ENCODE data around the gene SSBP4.
A peak's percentile ranks its signal among the peaks of the same experiment; 100 is the strongest.

The SSBP4 gene

DNA sequence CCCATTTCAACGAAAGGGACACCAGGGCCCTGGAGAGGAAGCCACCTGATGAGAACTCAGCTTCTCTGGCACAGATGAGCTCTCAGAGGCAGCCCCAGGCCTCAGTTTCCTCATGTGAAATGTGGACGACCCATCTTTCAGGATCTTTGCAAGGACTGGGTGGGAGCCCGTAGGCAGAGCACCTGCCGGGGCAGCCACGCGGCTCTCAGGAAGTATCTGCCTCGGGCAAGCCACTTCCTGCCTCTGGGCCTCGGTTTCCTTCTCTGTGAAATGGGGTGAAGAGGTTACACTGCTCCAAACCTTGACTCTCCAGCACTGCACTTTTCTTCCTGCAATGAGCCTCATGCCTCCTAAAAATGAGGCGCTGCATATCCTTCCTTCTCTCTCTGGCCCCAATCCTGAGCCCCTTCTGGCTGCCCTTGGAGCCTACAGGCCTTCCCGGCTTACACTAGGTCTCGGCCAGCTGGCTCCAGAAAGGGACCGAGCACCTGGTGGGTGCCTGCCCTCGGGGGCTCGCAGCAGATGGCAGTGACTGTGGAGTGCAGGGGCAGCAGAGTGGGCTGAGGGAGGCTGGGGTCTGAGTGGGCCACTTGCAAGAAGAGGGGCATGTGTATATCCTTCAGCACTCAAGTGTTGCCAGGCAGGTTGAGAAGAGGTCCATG is 3.5 kb downstream of the SSBP4 start:
- peak; percentile 32 for DNase-seq

DNA sequence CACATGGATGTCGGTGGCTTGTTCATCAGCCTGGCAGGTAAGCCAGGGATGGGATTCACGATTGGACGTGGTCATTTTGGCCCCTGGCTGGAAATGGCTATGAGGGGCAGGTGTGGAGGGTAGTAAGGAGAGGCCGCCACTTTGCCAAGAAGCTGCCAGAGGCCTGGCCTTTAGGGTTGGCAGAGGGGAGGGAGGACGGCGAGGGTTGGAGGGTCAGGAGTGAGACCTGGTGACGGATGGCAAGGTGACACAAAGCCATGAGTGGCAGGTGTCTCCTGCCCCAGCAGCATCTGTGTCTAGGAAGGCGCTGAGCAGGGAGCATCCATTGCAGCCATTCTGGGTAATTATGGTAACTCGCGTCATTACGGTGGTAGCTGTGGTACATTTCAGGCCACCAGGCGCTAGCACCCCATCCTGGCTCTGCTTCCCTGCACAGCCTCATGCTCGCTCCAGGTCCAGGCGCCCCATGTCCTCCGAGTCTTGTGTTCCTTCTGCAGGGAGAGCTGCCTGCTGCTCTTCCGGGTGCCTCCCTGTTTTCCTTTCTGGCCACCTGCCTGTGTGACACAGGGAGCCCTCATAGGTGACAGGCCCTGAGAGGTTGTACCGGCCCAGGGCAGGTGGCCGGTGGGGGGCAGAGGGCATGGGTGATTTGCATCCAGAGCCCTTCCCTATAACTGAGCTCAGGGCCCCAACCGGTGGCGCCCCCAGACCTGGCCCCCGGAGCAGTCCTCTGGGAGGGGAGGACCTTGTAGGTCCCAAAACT is 4.2 kb downstream of the SSBP4 start:
- DNase-seq, result no peak

DNA sequence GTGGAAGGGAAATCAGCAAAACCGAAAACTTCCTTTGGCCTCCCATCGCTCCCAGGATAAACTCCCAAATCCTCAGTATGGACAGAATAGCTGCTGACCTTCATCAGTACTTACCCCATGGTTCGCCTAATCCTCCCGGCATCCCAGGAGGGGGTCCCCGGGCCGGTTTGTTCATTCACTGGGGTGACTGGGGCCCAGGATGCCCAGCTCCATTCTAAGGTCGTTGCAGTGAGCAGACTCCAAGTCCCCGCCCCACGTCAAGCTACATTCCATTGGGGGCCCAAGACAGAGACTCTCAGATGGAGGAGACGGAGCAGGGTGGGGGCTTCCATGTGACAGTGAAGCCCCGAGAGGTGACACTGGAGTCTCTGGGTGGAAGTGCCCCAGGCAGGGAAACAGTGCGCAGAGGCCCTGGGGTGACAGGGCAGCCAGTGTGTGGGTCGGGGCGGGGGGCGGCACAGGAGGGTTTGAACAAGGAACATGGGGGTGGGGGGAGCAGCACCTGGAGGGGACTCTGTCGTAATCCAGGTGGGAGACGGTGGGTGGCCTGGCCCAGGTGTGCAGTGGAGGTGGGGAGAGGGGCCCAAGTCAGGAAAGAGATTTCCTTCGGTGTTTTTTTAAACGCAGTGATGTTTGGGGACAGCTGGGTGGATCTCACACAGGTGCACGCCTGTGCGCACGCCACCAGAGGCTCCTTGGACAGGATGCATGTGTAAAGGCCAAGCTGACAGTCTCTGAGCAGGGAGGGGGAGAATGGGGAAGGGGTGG is 5.1 kb downstream of the SSBP4 start:
- DNase-seq, result no peak

DNA sequence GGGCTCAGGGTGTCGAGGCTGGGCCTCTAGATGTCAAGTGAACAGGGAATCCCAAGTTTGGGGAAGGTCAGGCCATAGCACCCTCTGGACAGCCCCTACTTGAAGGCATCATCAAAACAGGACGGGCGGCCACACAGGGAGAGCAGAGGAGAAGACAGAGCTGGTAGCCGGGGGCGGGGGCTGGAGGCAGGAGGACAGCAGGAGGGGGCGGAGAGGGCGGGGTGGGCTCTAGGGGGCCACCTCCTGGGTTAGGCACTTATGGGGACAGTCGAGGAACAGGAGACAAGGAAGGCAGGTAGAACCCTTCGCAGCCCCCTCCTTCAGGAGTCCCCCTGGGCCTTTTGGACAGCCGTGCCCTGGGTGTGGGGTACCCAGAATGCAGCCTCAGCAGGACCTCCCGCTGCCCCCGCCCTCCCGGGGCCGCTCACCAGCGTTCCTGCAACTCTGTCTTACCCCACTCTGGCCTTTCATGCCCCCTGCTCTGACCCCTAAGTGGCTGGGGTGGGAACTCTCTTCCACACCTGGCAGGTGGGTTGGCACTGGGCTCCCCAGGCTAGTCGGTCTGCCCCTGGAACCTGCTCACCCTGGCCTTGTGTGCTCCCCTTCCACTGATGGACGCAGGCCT is 5.8 kb downstream of the SSBP4 start:
- DNase-seq, result no peak

DNA sequence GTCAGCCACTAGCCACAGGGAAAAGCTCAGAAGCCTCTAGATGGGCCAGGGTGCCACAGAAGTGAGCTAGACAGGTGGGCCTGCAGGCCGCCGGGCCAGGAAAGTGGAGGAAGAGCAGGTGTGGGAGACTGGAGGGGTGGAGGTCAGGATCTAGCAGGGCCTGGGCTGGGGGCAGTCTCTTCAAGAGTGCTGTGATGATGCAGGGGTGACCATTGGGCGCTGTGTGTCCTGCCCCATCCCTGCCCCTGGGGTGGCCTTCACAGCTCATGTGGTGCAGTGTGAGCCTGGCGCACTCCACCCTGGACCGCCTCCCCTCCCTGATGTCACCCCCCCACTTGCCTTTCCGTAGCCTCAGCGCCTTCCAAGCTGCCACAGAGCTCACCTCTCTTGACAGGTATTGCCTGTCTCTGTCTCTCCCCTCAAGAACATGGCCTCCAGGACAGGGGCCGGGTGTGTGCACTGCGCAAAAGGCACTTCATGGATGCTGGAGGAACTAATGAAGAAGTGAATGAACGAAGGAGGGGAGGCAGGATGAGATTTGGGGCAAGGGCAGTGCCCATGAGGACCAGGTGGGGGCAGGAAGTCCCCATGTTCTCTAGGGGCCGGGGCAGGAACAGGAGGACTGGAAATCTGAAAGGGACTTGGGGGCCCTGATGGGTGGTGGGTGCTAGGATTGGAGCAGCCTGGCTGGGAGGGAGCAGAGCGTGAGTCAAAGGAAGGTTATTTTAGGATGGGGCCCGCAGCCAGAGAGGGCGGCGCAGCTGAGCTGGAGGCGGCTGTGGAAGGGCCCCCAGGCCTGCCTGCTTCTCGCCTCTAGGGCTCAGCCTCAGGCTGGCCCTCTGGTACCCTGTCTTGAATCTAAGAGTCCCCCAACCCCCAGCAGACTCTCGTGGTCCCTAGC is 6.6 kb downstream of the SSBP4 start:
- no peak for DNase-seq

DNA sequence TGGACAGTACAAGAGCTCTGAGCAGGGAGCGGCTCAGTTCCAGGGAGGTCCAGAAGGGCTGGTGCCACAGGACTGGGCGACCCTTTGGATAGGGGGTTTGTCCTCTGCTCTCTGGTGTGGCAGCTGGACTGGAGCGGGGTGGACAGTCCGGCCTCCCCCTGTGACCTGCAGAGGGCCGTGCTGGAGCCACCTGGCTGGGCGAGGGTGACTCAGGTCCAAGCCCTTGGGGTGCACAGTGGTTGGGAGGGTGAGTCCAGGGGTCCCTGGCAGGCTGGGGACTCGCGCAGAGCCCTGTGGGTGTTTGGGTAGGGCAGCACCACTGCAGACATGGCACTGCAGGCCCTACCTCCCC is 7.2 kb downstream of the SSBP4 start:
- DNase-seq, result no peak

DNA sequence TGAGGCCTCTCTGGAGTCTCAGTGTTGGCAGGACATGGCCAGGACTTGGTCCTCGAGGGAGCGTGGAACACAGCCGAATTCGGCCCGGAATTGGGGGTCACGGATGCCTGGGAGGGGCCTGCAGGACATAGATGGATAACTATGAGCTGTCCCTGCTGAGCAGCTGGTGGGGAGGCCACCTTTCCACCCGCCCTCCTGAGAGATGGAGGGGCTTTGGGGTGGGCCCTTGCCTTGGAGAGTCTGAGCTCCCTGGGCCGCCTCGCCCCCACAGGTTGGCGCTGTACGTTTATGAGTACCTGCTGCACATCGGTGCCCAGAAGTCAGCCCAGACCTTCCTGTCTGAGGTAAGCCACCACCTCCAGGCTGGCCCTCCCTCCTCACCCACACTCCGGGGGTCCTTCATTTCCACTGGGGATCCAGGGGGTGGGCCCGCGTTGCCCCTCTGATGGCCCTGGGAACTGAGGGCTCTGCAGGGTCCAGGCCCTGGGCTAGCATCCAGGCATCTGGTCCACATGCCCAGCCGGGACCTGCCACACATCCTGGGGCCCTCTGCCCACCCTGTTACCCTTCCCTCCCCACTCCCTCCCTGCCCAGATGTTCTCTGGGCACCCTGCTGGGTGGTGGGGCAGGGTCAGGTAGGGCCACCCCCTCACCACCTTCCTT is 8.0 kb downstream of the SSBP4 start:
- DNase-seq, result no peak

DNA sequence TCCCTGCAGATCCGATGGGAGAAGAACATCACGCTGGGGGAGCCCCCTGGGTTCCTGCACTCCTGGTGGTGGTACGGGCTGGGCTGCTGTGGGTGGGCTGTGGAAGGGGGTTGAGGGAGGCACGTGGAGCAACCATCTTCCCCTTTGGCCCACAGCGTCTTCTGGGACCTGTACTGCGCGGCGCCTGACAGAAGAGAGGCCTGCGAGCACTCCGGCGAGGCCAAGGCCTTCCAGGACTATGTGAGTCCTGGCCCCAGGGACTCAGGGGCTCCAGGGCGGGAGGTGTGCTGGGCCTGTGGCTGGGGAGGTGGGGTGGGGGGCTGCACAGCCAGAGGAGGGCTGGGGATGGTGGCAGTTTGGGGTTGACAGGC is 8.5 kb downstream of the SSBP4 start:
- DNase-seq, result no peak

DNA sequence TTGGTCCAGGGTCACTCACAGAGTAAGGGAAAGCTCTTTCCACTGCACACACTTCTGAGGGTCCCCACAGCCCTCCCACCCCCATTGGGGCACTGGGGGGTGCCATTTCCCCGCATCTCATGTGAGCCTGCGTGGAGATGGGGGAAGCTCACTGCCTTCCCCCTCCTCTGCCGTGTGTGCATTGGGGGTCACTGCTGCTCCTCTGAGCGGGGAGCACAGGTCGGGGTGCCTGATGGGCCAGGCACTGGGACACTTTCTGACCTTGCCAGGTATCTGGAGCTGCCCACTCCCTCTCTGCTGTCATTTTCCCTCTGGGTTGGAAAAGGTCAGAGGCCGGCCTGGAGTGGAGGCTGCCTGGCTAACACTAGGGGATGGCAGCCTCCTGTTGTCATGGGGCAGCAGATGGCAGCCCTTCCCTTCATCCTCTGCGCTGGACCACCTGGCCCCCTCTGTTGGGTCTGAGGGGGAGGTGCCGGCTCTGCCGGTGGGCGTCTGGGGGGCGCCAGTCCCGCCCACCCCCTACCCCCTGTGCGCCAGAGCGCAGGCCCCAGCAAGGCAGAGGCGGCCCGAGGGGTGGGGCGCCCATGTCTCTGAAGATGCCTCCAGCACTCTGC is 9.1 kb downstream of the SSBP4 start:
- DNase-seq, result no peak

DNA sequence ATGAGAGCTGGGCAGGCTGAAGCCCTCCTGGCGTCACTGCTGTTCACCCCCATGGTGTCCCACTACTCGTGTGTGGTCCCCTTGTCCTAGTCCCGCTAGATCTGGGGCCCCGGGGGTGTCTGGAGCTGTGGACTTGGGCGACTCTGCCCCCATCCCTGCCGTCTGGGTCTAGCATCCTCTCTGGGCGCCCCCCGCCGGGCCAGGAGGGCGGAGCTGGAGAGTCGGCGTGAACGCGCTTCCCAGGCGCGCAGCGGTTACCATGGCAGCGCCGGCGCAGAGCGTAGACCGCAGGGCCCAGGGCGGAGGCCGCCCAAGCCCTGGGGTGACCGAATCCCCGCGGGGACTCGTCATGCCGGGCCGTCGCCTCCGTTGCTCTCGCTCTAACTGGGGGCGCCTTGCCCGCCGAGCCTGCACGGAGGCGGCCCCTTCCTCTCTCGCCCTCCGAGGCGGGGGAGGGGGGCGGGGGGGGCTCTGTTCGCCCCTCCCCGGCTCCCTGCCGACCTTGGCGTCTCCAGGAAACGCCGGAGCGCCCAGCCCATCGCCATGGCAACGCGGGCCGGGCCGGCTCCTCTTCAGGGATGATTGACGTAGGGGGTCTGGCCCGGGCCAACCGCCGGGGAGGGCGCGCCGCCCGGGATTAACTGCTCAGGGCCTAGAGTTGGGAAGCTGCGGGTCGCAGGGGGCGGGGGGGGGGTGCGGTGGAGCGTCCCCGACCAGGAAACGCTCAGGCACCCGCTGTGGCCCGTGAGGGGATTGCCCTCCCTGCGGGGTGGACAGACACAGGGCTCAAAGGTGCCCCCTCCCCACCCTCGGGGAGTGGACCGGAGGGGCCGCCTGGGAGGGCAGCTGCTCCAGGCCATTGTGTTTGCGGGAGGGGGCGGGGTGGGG is 9.8 kb downstream of the SSBP4 start:
- DNase-seq, result peak; percentile 98

DNA sequence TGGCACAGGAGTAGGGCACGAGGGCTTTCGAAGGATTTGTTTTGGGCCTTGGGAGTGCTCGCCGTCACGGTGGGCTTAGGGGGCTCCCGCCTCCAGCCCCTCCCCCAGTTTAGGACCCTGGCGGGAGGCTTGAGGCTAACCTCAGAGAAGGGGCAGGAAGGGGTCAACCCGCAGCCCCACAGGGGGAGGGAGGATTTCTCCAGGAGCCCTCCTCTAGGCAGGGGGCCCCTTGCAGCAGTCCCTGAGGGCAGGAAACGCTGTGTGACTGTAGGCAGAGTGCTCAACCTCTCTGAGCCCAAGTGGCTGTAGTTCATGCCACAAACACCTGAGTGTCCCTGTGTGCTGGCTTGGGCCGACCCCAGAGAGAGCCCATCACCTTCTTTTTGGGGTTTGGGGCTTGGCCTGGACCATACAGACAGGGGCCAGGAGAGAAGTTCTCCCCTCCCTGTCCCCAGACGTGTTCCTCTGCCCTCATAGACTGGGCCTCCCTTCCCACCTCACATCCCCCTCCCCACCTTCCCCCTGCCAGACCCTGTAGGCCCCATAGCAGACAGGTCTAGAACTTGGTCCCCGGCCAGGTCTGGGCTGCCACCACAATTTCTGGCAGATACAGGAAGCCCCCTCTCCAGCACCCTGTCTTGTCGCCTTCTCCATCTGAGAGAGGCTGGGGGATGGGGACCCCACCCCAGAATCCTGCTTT is 10.7 kb downstream of the SSBP4 start:
- DNase-seq, result no peak

DNA sequence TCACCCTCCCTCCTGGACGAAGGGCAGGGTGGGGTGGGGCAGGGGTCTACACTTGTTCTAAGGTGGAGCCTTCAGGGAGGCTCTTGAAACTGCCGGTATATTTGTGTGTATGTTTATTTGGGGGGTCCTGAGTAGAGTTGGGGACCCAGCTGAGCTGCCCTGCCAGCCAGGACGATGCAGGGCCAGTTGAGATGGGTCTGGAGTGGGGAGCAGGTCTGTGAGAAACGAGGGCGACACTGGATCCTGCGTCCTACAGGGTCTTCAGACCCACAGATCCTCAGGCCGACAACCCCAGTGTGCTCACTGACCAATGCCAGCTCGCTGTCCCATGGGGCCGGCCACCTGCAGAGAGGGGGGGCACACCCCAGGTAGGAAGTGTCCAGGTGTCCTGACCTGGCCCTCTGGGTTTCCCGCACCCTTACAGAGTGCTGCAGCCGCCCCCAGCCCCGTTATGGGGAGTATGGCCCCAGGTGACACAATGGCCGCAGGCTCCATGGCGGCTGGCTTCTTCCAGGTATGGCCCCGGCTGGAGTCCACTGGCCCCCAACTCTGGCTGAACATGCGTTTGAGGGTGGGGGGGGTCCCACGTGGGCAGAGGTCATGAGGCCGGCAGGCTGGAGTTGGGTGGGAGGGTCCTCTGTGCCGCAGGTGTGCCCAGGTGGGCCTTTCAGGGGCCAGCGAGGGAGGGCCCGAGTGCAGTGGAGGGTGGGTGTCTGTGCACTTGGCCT is 11.4 kb downstream of the SSBP4 start:
- DNase-seq, result no peak

DNA sequence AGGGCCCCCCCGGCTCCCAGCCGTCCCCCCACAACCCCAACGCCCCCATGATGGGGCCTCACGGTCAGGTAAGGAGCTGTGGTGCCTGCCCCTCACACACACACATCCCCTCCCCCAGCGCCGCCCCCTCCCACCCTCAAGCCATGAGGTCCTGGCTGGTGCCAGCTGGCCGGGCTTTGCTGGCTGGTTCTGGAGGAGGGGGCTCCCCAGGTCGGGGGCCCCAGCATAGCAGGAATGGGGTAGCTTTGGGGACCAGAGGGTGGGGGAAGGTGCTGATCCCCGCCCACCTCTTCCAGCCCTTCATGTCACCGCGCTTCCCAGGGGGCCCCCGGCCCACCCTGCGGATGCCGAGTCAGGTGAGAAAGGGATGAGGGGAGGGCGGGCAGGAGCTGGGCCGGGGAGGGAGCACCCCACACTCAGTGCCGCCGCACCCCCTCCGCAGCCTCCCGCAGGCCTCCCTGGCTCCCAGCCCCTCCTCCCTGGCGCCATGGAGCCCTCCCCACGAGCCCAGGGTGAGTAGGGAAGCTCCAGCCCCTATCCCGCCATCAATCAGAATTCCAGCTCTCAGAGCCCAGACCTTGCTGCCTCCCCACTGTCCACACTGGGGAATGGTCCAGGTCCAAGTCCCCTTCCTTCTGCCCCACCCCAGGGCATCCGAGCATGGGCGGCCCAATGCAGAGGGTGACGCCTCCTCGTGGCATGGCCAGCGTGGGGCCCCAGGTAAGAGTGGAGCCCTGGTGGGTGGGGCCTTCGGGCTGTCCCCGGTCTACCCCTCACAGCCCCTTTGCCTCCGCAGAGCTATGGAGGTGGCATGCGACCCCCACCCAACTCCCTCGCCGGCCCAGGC is 12.4 kb downstream of the SSBP4 start:
- DNase-seq, result peak; percentile 59

DNA sequence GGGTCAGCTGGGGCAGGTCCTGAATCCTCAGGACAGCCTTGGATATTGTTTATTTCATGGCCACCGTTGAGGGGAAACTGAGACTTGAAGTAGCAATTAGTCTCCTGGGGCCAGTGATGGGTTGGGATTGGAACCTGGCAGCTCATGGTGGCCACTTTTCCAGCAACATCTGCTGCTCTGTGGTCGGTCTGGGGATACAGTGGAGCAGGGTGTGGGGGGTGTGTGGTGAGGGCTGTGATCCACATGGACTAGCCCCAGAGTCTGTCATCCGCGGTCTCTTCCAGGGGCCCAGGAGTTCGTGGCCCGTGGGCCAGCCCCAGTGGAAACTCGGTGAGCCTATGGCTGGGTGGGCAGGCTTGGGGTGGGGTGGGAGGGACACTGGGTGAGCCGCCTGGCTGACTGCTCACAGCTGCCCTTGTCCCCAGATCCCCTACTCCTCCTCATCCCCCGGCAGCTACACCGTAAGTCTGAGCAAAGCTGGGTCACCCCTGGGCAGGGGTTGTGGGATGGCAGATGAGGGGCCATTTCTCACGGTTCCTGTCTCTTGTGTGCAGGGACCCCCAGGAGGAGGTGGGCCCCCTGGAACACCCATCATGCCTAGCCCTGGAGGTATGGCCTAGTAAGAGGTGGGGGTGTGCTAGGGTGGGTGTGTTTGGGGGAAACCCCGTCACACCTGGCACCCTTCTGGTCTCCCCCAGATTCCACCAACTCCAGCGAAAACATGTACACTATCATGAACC is 13.2 kb downstream of the SSBP4 start:
- no peak for DNase-seq

DNA sequence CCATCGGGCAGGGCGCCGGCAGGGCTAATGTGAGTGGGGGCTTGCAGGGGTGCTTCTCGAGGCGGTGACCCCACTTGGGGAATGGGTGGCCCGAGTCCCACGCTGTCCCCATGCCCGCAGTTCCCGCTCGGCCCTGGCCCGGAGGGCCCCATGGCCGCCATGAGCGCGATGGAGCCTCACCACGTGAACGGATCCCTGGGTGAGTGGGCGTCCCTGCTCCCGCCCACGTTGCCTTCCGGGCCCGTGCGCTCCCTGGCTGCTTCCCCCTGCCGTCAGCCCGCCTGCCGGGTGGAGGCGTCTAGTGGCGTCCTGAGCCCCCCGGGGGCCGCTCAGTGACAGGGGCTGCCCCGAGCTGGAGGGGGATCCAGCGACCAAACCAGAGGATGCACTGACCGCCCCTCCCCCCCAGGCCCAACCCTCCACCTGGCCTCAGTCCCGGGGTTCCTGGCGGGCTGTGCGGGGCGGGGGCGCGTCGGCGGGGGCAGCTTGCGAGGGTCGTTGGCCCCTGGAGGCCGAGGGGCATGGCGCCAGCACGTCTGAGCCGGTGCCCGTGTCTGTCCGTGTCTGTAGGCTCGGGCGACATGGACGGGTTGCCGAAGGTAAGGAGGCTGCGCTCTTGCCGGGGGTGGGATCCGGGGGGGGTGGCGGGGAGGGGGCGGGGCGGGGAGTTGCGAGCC is 14.0 kb downstream of the SSBP4 start:
- peak; percentile 81 for DNase-seq

DNA sequence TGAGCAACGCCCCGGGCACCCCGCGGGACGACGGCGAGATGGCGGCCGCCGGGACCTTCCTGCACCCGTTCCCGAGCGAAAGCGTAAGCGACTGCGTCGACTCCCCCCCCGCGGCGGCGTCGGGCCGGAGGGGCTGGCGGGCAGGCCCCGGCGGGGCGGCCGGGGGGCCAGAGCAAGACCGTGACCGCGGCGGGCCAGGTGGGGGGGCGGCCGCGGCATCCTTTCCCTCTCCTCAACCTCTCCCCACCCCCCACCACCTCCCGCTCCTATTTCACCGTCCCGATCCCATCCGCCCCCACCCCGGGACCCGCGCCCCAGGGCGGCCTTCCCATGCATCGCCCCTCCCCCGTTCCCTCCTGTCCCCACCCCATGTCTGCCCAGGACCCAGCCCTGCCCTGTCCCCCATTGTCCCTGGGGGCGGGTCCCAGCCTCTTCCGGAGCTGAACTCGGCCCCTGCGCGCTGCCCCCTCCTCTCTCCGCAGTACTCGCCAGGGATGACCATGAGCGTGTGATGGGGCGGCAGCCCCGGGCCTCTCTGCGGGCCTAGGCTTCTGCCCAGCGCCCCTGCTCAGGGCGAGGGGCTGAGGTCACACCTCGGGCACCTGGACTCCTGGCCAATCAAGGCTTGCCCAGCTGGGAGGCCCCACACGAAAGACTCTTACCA is 14.7 kb downstream of the SSBP4 start:
- peak; percentile 64 for DNase-seq
